NK-92 (cell line): ENCODE data around the gene EMX2.
"Not testable (repeated sequence)": the region's sequence is repeated elsewhere in the genome, so short reads cannot be mapped to it uniquely, and the experiment has no call there.

Source experiments
- DNase-seq: peaks from one replicate; lab custom pipeline; 2025; ENCODE audit not compliant: unreplicated experiment; lab: John Stamatoyannopoulos, UW

EMX2 gene

DNA sequence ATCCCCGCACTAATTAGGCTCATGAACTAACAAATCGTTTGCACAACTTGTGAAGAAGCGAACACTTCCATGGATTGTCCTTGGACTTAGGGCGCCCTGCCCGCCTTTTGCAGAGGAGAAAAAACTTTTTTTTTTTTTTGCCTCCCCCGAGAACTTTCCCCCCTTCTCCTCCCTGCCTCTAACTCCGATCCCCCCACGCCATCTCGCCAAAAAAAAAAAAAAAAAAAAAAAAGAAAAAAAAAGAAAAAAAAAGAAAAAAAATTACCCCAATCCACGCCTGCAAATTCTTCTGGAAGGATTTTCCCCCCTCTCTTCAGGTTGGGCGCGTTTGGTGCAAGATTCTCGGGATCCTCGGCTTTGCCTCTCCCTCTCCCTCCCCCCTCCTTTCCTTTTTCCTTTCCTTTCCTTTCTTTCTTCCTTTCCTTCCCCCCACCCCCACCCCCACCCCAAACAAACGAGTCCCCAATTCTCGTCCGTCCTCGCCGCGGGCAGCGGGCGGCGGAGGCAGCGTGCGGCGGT is at the start of gene EMX2:
TSS of gene EMX2 (plus strand) at position 41 of the 519 bp plus-strand sequence. CDS start 522 bp downstream, outside the sequence.
- DNase-seq = no peak

GRCh38 chr10:117496031-117496430 is 46.5 kb upstream of the EMX2 start:
- DNase-seq = no peak

GRCh38 chr10:117496616-117497028 is 45.9 kb upstream of the EMX2 start:
- no peak for DNase-seq

GRCh38 chr10:117497736-117498135 is 44.8 kb upstream of the EMX2 start:
- DNase-seq = no peak

- DNase-seq = no peak
Observed at GRCh38 chr10:117499248-117500105, 43.1 kb upstream of the EMX2 start.

GRCh38 chr10:117500456-117500855 is 42.1 kb upstream of the EMX2 start:
- no peak for DNase-seq

DNA sequence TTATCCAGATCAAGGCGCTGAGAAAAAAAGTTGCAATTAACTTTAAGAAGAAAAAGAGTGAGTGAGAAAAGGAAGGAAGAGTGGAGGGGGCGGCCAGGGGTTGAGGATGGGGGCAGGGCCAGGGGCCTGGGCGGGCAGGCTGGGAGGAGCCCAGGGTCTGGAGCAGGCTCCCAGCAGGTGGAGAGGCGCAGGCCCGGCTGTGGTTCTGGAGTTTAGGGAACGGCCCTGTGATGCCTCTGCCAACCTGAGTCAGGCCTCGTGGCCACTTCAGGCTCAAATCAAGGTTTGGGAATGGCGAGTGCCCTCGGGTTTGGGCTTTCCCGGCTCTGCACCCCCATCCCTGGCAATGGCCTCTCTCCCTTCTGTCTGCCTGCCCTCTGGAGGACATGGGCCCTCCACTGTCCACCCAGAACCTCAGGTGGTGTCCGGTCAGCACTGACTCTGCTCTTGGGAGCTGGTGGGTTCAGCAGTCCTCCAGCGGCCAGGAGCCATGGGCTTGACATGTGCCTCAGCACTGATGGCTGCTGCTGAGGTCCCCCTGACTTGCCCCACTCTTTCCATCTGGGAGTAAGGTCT is 41.0 kb upstream of the EMX2 start:
- no peak for DNase-seq

GRCh38 chr10:117502421-117503243 is 39.9 kb upstream of the EMX2 start:
- DNase-seq = no peak

DNA sequence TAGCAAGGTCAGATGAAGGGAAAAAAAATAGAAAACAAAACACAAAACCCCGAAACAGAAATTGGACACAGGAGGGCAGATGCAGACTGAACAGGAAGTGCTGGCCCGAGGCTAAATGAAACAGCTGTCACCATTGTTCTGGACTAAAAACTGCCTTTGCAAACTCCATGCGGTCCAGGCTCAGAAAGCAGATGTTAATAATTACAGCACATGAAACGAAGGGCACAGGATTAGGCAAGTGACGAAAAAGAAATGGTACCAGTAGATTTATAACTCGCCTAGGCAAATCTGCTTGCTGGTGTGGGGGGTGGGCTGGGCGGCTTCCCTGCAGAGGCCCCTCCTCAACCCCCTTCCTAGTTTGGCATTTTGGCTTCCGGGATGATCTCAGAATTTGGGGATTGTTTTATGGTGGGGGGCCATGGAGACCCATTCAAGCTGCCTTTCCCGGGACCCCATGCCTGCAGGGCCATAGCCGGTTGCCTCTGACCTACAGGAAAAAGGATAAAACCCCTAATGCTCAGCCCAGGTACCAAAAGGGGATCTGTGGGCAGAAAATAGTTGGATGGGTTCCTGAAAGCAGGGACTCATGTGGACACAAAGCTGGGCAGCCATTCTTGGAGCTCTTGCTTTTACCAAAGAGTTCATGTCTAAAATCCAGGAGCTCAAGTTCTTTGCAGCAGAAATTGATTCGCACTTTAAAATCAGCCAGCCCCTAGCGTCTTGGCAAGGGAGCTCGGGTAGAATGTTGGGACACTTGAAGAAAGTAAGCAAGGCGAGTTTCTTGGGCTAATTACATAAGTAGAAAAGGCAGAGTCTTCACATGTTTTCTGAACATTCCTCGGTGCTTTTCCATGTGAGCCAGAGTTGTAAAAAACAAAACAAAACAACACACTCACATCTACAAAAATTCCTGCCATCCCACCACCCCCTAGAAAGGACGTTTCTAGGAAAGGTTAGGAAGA is 39.0 kb upstream of the EMX2 start:
- no peak for DNase-seq

GRCh38 chr10:117504562-117504961 is 38.0 kb upstream of the EMX2 start:
- DNase-seq = no peak

- DNase-seq = not testable (repeated sequence)
Observed at GRCh38 chr10:117507081-117507480, 35.5 kb upstream of the EMX2 start.

DNA sequence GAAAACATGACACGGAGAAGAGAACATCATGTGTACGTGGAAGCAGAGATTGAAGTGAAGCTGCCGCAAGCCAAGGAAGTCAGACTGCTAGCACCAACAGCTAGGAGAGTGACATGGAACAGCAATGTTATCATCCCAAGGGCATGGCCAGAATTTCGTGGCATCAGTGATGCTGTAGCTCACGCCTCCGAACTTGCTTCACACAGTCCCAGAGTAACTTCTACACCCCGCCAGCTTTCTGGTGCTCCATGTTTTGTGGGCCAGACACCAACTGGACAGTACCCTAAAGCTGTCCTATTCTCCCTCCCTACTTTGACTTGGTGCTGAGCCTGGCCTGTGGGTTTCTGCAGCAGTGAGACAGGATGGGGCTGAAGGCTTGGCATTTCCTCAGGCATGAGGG is 33.0 kb upstream of the EMX2 start:
- DNase-seq = no peak

GRCh38 chr10:117511601-117512390 is 30.8 kb upstream of the EMX2 start:
- no peak for DNase-seq

DNA sequence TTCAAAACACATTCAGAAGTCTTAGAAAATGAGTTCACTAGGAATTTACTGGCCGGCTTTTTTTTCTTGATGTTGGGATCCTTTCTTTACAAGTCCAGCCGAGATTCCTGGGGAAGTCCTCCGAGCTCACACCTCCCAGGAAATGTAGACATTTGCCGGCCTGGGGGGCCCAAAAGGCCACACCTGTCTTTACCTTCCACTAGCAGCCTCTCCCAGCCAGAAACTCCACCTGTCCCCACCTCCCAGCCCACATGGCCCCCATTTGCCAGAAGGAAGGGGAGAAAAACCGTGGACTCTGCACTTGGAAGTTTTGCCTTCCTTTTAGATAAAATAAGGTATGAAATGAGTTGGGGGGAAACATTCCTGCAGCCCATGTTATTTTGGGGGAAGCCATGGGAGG is 27.6 kb upstream of the EMX2 start:
- DNase-seq = no peak

DNA sequence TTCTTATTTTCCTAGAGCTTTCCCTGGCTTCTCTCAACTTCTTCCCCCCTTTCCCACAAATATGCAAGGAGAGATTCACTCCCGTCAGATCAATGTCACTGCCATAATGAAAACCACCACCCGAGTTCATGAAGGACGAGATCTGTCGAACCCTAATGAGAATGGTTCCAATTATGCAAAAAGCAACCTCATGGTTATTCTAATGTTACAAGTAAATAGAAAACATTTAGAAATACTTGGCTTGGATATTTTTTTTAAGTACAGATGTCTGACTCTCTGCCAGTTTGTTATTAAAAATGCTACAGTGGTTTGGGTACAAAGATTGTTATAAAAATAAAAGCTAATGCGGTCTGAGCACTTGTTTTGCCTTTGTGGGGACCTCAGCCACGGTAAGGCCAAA is 25.9 kb upstream of the EMX2 start:
- DNase-seq = no peak

GRCh38 chr10:117518246-117518645 is 24.3 kb upstream of the EMX2 start:
- DNase-seq = no peak

GRCh38 chr10:117519286-117519685 is 23.3 kb upstream of the EMX2 start:
- DNase-seq = no peak

- no peak for DNase-seq
Observed at GRCh38 chr10:117519879-117520278, 22.7 kb upstream of the EMX2 start.

DNA sequence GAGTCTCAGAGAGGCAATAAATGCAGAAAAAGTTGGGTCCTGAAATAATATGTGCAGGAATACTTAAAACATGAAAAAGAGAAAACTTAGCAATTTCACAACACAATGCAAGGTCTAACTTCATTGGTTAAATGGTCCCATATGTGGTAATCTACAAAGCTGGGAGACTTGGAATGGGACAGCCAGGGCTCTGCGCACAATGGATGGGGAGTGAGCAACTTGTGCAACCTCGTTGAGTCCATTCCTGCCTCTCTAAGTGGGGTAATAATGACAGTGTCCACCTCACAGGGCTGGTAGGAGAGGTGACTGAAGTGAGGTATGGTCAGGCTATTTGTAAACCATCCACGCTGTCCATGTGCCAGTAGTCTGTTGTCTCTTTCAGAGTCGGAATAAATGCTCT is 11.8 kb upstream of the EMX2 start:
- DNase-seq = no peak
